Esophagus squamous epithelium (tissue), 4 donors: ENCODE measurements around the gene TSGA10IP.

Experiments
- POLR2A ChIP-seq, 4 donors: fragments of 450-650 bp; IDR thresholded peaks; one replicate each; pipeline ENCODE4 v1.6.1; 2017; ENCODE audit warnings: antibody characterized with exemption in 4 of 4, mild to moderate bottlenecking in 4 of 4, moderate library complexity in 3 of 4
- TF ChIP-seq, protein P1 (sequence below), 6 experiments: fragments of 450-650 bp in 4 of 6; fragments of 200-600 bp in 2 of 6; sonication (generic) in 2 of 6; IDR thresholded peaks; one replicate each; pipeline ENCODE4 v1.5.1; 2016 to 2019; ENCODE audit warnings: antibody characterized with exemption in 6 of 6, mild to moderate bottlenecking in 4 of 6, moderate library complexity in 4 of 6

DNA sequence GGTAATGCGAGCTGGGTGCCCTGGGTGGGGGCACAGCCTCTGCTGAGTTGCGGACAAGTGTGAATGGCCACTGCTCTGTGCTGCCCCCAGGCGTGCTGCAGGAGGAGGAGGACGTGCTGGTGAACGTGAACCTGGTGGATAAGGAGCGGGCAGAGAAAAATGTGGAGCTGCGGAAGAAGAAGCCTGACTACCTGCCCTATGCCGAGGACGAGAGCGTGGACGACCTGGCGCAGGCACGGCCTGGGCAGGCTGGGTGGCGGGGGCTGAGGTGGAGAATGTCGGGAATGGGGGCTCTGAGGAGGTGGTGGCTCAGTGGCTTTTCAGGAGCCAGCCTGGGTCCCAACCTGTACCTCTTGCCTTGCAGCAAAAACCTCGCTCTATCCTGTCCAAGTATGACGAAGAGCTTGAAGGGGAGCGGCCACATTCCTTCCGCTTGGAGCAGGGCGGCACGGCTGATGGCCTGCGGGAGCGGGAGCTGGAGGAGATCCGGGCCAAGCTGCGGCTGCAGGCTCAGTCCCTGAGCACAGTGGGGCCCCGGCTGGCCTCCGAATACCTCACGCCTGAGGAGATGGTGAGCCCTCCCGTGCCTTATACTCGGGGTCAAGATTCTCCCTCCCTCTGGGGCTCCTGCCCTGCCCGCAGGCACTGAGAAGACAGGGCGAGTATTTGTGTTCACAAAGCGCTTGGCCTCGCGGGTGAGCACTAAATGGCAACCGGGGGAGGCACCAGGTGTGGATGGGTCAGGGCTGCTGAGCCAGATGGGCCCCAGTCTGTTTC is 20.9 kb downstream of the TSGA10IP start:
- TF ChIP-seq POLR2A (IDR thresholded peaks at IDR 0.05) = no peak
- TF ChIP-seq, protein P1, sequence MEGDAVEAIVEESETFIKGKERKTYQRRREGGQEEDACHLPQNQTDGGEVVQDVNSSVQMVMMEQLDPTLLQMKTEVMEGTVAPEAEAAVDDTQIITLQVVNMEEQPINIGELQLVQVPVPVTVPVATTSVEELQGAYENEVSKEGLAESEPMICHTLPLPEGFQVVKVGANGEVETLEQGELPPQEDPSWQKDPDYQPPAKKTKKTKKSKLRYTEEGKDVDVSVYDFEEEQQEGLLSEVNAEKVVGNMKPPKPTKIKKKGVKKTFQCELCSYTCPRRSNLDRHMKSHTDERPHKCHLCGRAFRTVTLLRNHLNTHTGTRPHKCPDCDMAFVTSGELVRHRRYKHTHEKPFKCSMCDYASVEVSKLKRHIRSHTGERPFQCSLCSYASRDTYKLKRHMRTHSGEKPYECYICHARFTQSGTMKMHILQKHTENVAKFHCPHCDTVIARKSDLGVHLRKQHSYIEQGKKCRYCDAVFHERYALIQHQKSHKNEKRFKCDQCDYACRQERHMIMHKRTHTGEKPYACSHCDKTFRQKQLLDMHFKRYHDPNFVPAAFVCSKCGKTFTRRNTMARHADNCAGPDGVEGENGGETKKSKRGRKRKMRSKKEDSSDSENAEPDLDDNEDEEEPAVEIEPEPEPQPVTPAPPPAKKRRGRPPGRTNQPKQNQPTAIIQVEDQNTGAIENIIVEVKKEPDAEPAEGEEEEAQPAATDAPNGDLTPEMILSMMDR (IDR thresholded peaks at IDR 0.05) = no peak
